ENCODE data around the gene PDGFA.

DNA sequence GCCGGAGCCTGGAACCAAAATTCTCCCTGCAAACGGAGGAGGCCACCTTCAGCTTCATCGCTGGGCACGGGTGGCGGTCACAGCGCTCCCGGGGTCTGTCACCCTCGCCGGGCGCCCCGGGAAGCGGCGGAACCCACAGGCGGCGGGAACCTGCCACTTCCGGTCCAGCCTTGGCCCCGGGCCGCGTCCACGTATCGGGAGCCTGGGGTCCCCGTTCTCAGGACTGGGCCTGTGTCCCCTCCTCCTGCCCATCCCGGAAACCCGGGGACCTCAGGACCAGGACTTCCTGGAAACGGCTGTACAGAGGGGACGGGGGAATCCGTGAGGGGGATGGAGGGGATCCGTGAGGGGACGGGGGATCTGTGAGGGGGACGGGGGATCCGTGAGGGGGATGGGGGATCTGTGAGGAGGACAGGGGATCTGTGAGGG lies 25.4 kb downstream of the PDGFA start:
- TF ChIP-seq CTCF (IDR thresholded peaks at IDR 0.05 in 4 of 5, conservative IDR thresholded peaks at IDR 0.05 in 1 of 5) (no peak), POLR2A (IDR thresholded peaks at IDR 0.05) (no peak)
